PC-3 (cell line): Measurements from ENCODE around the gene KAZN.

Experiments used
- CTCF ChIP-seq: fragments of 300-600 bp; sonication (generic); conservative IDR thresholded peaks from 2 replicates; pipeline ENCODE4 v1.5.1; 2017; ENCODE audit warnings: antibody characterized with exemption, low read depth, mild to moderate bottlenecking, low read length
- EZH2 ChIP-seq: fragments of 300-600 bp; sonication (generic); IDR thresholded peaks from one replicate; pipeline ENCODE4 v1.6.1; 2017; ENCODE audit warnings: antibody characterized with exemption, mild to moderate bottlenecking, low read length; ENCODE audit not compliant: unreplicated experiment
- EZH2phosphoT487 ChIP-seq: fragments of 300-600 bp; sonication (generic); IDR thresholded peaks from 2 replicates; pipeline ENCODE4 v1.6.1; 2018; ENCODE audit warnings: mild to moderate bottlenecking, antibody characterized with exemption, low read length, borderline replicate concordance

GRCh38 chr1:14959059-14959694 is 360.7 kb downstream of the KAZN start:
- TF ChIP-seq CTCF (no peak), EZH2phosphoT487 (no peak), EZH2 (no peak)
